H1 (cell line): Measurements from ENCODE around the gene MOB3B. TPM values are rescaled to one million over a fixed set of nuclear protein-coding genes. Genes with fewer than 3 reads are reported as not detected.

Experiments used
- CTCF ChIA-PET: fragments of 300-600 bp; sonication (Branson Sonifier 250); formaldehyde crosslinking; loops from one replicate; lab custom pipeline; 2021; ENCODE audit not compliant: partially characterized antibody; lab: Charles Lee
- POLR2A ChIA-PET: fragments of 300-600 bp; sonication (Branson Sonifier 250); formaldehyde crosslinking; loops from one replicate; lab custom pipeline; 2021; ENCODE audit warnings: inconsistent platforms; ENCODE audit not compliant: partially characterized antibody; lab: Charles Lee
- DNase-seq, 2 experiments: peaks; one replicate each; pipeline versions ENCODE4 v3.0.0 to v3.0.0-alpha.2; 2010 to 2022; ENCODE audit warnings: low spot score in 2 of 2, low read depth in 1 of 2, mixed read lengths in 1 of 2
- FAIRE-seq: peaks from 2 replicates; lab custom pipeline; 2011; peaks lifted over from hg19 to GRCh38; lab: Jason Lieb, UNC
- H2AFZ ChIP-seq: 2 replicates; pipeline ENCODE4 v1.8.1; 2012; ENCODE audit warnings: low read length, inconsistent platforms
- H2AK5ac ChIP-seq: 2 replicates; pipeline ENCODE4 v1.6.1; 2013; ENCODE audit warnings: low read depth, low read length
- H2BK120ac ChIP-seq: replicated peaks from 2 replicates; pipeline ENCODE3; 2013; ENCODE audit warnings: low read depth, low read length, inconsistent platforms
- H2BK12ac ChIP-seq: 2 replicates; pipeline ENCODE4 v1.6.1; 2013; ENCODE audit warnings: low read depth, low read length
- H2BK15ac ChIP-seq: 2 replicates; pipeline ENCODE4 v1.6.1; 2013; ENCODE audit warnings: low read length
- H2BK20ac ChIP-seq: 2 replicates; pipeline ENCODE4 v1.6.1; 2013; ENCODE audit warnings: low read length
- H2BK5ac ChIP-seq: 2 replicates; pipeline ENCODE4 v1.6.1; 2013; ENCODE audit warnings: low read depth, low read length
- H3K14ac ChIP-seq: 2 replicates; pipeline ENCODE4 v1.6.1; 2013; ENCODE audit warnings: inconsistent platforms; ENCODE audit not compliant: insufficient read length
- H3K18ac ChIP-seq: 2 replicates; pipeline ENCODE4 v1.6.1; 2013; ENCODE audit warnings: low read length; ENCODE audit errors: extremely low read depth
- H3K23ac ChIP-seq: 2 replicates; pipeline ENCODE4 v1.6.1; 2013; ENCODE audit warnings: inconsistent platforms; ENCODE audit not compliant: insufficient read length
- H3K23me2 ChIP-seq: 2 replicates; pipeline ENCODE4 v1.6.1; 2013; ENCODE audit warnings: low read depth, low read length
- H3K27ac ChIP-seq: 2 replicates; pipeline ENCODE4 v1.6.1; 2011; ENCODE audit warnings: low read depth, low read length, inconsistent platforms
- H3K27me3 ChIP-seq, 4 experiments: replicated peaks in 1 of 4; 1 replicate in 1 of 4; 2 replicates in 3 of 4; pipeline versions ENCODE4 v1.6.1 to v1.8.1; 2011 to 2013; ENCODE audit warnings: low read length in 3 of 4, mild to moderate bottlenecking in 3 of 4, inconsistent platforms in 2 of 4, mixed read lengths in 2 of 4, moderate library complexity in 1 of 4; ENCODE audit not compliant: control insufficient read depth in 3 of 4, insufficient read depth in 3 of 4; ENCODE audit errors: extremely low read depth in 1 of 4
- H3K36me3 ChIP-seq, 4 experiments: 2 replicates each; pipeline versions ENCODE4 v1.6.1 to v1.8.1; 2011 to 2013; ENCODE audit warnings: mild to moderate bottlenecking in 4 of 4, low read length in 3 of 4, moderate library complexity in 2 of 4, control low read depth in 1 of 4, inconsistent platforms in 1 of 4; ENCODE audit not compliant: insufficient read depth in 4 of 4, control insufficient read depth in 2 of 4
- H3K4ac ChIP-seq: replicated peaks from 2 replicates; pipeline ENCODE3; 2013; ENCODE audit warnings: low read length, low read depth, mixed read lengths, inconsistent platforms; ENCODE audit not compliant: insufficient read length
- H3K4me1 ChIP-seq, 4 experiments: replicated peaks in 1 of 4; 1 replicate in 1 of 4; 2 replicates in 3 of 4; pipeline versions ENCODE4 v1.6.1 to v1.8.1; 2011 to 2013; ENCODE audit warnings: low read length in 3 of 4, inconsistent platforms in 2 of 4, mixed read lengths in 1 of 4; ENCODE audit not compliant: insufficient read depth in 4 of 4, control insufficient read depth in 3 of 4
- H3K4me2 ChIP-seq, 2 experiments: 2 replicates each; pipeline versions ENCODE4 v1.6.1 to v1.8.1; 2011 to 2013; ENCODE audit warnings: low read depth in 2 of 2, low read length in 2 of 2, control low read depth in 1 of 2, inconsistent platforms in 1 of 2, mild to moderate bottlenecking in 1 of 2; ENCODE audit not compliant: insufficient read depth in 1 of 2
- H3K4me3 ChIP-seq, 4 experiments: fragments of 200-600, 300-600 bp in 1 of 4; sonication (generic), shearing (Covaris generic), sonication (Bioruptor Twin) in 1 of 4; 2 replicates each; pipeline versions ENCODE4 v1.5.1 to v1.8.1; 2011 to 2016; ENCODE audit warnings: low read length in 4 of 4, low read depth in 3 of 4, control low read depth in 2 of 4, inconsistent platforms in 2 of 4, mild to moderate bottlenecking in 2 of 4, mixed read lengths in 1 of 4, moderate library complexity in 1 of 4; ENCODE audit not compliant: insufficient read depth in 2 of 4; ENCODE audit errors: extremely low read depth in 1 of 4
- H3K56ac ChIP-seq: replicated peaks from 2 replicates; pipeline ENCODE3; 2013; ENCODE audit warnings: low read depth, mild to moderate bottlenecking, mixed read lengths, low read length, inconsistent platforms; ENCODE audit not compliant: insufficient read length
- H3K79me1 ChIP-seq: 2 replicates; pipeline ENCODE4 v1.6.1; 2013; ENCODE audit warnings: low read depth, low read length, control low read depth
- H3K79me2 ChIP-seq, 2 experiments: 2 replicates each; pipeline versions ENCODE4 v1.6.1 to v1.8.1; 2012 to 2013; ENCODE audit warnings: low read length in 2 of 2, mild to moderate bottlenecking in 2 of 2, inconsistent platforms in 1 of 2; ENCODE audit not compliant: insufficient read depth in 2 of 2, control insufficient read depth in 1 of 2
- H3K9ac ChIP-seq, 4 experiments: replicated peaks in 1 of 4; 1 replicate in 1 of 4; 2 replicates in 3 of 4; pipeline versions ENCODE4 v1.6.1 to v1.8.1; 2011 to 2013; ENCODE audit warnings: low read depth in 3 of 4, low read length in 3 of 4, control low read depth in 2 of 4, mild to moderate bottlenecking in 2 of 4, moderate library complexity in 2 of 4, inconsistent platforms in 1 of 4; ENCODE audit errors: extremely low read depth in 1 of 4
- H3K9me3 ChIP-seq, 2 experiments: 2 replicates each; pipeline versions ENCODE4 v1.6.1 to v1.8.1; 2012 to 2013; ENCODE audit warnings: mild to moderate bottlenecking in 2 of 2, moderate library complexity in 2 of 2, control low read depth in 1 of 2, inconsistent platforms in 1 of 2, low read depth in 1 of 2, low read length in 1 of 2, mixed read lengths in 1 of 2; ENCODE audit not compliant: insufficient read depth in 2 of 2
- H4K20me1 ChIP-seq, 2 experiments: replicated peaks in 1 of 2; 2 replicates each; pipeline versions ENCODE3 to v1.8.1; 2011 to 2013; ENCODE audit warnings: inconsistent platforms in 2 of 2, low read length in 2 of 2, mild to moderate bottlenecking in 1 of 2; ENCODE audit not compliant: insufficient read depth in 2 of 2, control insufficient read depth in 1 of 2
- H4K5ac ChIP-seq: 2 replicates; pipeline ENCODE4 v1.6.1; 2013; ENCODE audit warnings: low read length, low read depth, mixed read lengths, inconsistent platforms; ENCODE audit not compliant: insufficient read length
- H4K8ac ChIP-seq: 2 replicates; pipeline ENCODE4 v1.8.0; 2013; ENCODE audit warnings: mild to moderate bottlenecking, moderate library complexity, low read length, inconsistent platforms; ENCODE audit not compliant: insufficient read depth; ENCODE audit errors: extremely low read depth
- H4K91ac ChIP-seq: replicated peaks from 2 replicates; pipeline ENCODE3; 2013; ENCODE audit warnings: low read length, mixed read lengths, inconsistent platforms; ENCODE audit not compliant: insufficient read length
- CHD2 ChIP-seq: IDR thresholded peaks from 2 replicates; pipeline ENCODE4 v1.6.1; 2012; ENCODE audit warnings: low read length, improper control_type of control experiment
- JUN ChIP-seq: IDR thresholded peaks from 2 replicates; pipeline ENCODE4 v1.6.1; 2011; ENCODE audit warnings: low read depth, mild to moderate bottlenecking, improper control_type of control experiment, low read length
- SAP30 ChIP-seq: fragments of 300-600 bp; sonication (generic); IDR thresholded peaks from 2 replicates; pipeline ENCODE4 v1.7.1; 2012; ENCODE audit warnings: low read length, moderate library complexity, mild to moderate bottlenecking, inconsistent platforms; ENCODE audit not compliant: insufficient read depth, insufficient replicate concordance
- WGBS, 2 experiments: shearing (Covaris generic) in 1 of 2; methylation state at CpG; one replicate each; pipeline versions ENCODE4 v1.1.6 to v1.1.7; 2013 to 2015; ENCODE audit warnings: low lambda C conversion rate in 2 of 2, mixed read lengths in 2 of 2, inconsistent platforms in 1 of 2, low coverage in 1 of 2, missing lambda C conversion rate in 1 of 2; ENCODE audit not compliant: insufficient replicate concordance in 2 of 2, insufficient coverage in 1 of 2, insufficient read length in 1 of 2; ENCODE audit errors: extremely low coverage in 1 of 2, missing lambda C conversion rate in 1 of 2; 5-methylcytosine and 5-hydroxymethylcytosine counted together
- polyA plus RNA-seq, 7 experiments: library from polyadenylated mRNA; depleted of rRNA in 3 of 7; stranded (reverse) in 5 of 7; unstranded in 2 of 7; fragments of >200 nt in 5 of 7; fragments of 200-250 nt in 2 of 7; gene quantifications; 1 replicate in 5 of 7; 2 replicates in 1 of 7; 4 replicates in 1 of 7; pipeline versions ENCODE4 v1.2.1 to v1.2.3, GENCODE V29; 2011 to 2013; ENCODE audit warnings: missing spikeins in 2 of 7, mixed read lengths in 2 of 7
- total RNA-seq: library from RNA; stranded (reverse); fragmentation: NEBNext Ultra II Directional; extraction: Animal tissue kit (Norgen Biotek cat#: 25700); gene quantifications from 2 replicates; pipeline ENCODE4 v1.2.1, GENCODE V29; 2021

MOB3B gene
- total and polyA plus RNA-seq, 2 of the 8 experiments (the other 6 are each of a cell fraction or from before 2014, with no cell fraction given): 12.7 to 16.1 TPM

GRCh38 chr9:27438522-27438921, 91.1 kb downstream of the MOB3B start:
- Histone ChIP-seq H3K14ac (no peak overlapping the region), H3K79me1 (no peaks in the 10 kb centered on the region; the same call in 1 of the 2 replicates), H3K56ac (no peak overlapping the region), H3K4me3 (no peak overlapping the region), H3K18ac (no peak overlapping the region), H2BK12ac (no peak overlapping the region), H3K27me3 (no peaks in the 10 kb centered on the region), H3K4me1 (peaks cover 0 to 5% (median 2%) of the 10 kb centered on the region in 4 experiments; a peak in 4 of 7 replicates), H2BK20ac (no peak overlapping the region), H3K4me2 (no peak overlapping the region), H3K23me2 (no peaks in the 10 kb centered on the region), H2AFZ (no peak overlapping the region), H2BK5ac (no peak overlapping the region), H3K79me2 (0 out of 4 replicates have a peak, but pooled peaks cover 0 to 3% of the 10 kb centered on the region in 2 experiments), H3K27ac (no peak overlapping the region), H2BK120ac (no peak overlapping the region), H3K4ac (no peak overlapping the region), H2AK5ac (no peak overlapping the region), H3K9ac (no peak overlapping the region), H2BK15ac (no peak overlapping the region), H4K5ac (no peak overlapping the region), H3K23ac (no peak overlapping the region), H4K20me1 (no peaks in the 10 kb centered on the region), H3K36me3 (no peaks in the 10 kb centered on the region), H4K8ac (no peak overlapping the region), H3K9me3 (no peaks in the 10 kb centered on the region), H4K91ac (no peak overlapping the region)
- DNase-seq (no peak), FAIRE-seq (no peak)
- POLR2A ChIA-PET: interaction anchor here (0.5 kb wide), 1 partner anchor 8 kb away, joined by 3 read pairs; no protein-coding TSS in a partner anchor
- 91% methylated on average over 7 of the region's 7 CpGs; no CpG with 5 or more reads in 1 of the 2 experiments for WGBS, 2 experiments
- TF ChIP-seq JUN (no peak), SAP30 (no peak), CHD2 (no peak)
- CTCF ChIA-PET: interaction anchor here (0.6 to 1.3 kb wide), 4 partner anchors 9 to 109 kb away, joined by 3 to 5 read pairs (median 4); no protein-coding TSS in a partner anchor
